ENCODE measurements around the gene NNAT. TPM values are rescaled to one million over a fixed set of nuclear protein-coding genes. Genes with fewer than 3 reads are reported as not detected.

Gene NNAT
- total RNA-seq, 1 donor from 2014 or later: 0.54 TPM

GRCh38 chr20:37492945-37493344 lies 28.1 kb upstream of the NNAT start:
- H3K4me1 Mint-ChIP-seq (ENCODE audit: unreplicated experiment): peaks cover 5% of the 10 kb centered on the region
- TF ChIP-seq, protein P1, sequence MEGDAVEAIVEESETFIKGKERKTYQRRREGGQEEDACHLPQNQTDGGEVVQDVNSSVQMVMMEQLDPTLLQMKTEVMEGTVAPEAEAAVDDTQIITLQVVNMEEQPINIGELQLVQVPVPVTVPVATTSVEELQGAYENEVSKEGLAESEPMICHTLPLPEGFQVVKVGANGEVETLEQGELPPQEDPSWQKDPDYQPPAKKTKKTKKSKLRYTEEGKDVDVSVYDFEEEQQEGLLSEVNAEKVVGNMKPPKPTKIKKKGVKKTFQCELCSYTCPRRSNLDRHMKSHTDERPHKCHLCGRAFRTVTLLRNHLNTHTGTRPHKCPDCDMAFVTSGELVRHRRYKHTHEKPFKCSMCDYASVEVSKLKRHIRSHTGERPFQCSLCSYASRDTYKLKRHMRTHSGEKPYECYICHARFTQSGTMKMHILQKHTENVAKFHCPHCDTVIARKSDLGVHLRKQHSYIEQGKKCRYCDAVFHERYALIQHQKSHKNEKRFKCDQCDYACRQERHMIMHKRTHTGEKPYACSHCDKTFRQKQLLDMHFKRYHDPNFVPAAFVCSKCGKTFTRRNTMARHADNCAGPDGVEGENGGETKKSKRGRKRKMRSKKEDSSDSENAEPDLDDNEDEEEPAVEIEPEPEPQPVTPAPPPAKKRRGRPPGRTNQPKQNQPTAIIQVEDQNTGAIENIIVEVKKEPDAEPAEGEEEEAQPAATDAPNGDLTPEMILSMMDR (IDR thresholded peaks at IDR 0.05; ENCODE audit: unreplicated experiment): no peak
- no peak overlapping the region for H3K27ac Mint-ChIP-seq (ENCODE audit: unreplicated experiment)
- no peak overlapping the region for H3K4me3 Mint-ChIP-seq (ENCODE audit: unreplicated experiment)
- peaks cover 4% of the 10 kb centered on the region for H3K27me3 Mint-ChIP-seq (ENCODE audit: unreplicated experiment)
- peaks cover 22% of the 10 kb centered on the region for H3K36me3 Mint-ChIP-seq (ENCODE audit: low read depth, unreplicated experiment)
- DNase-seq (ENCODE audit: low spot score): no peak
- H3K9me3 Mint-ChIP-seq (ENCODE audit: unreplicated experiment): no peaks in the 10 kb centered on the region

- H3K27ac Mint-ChIP-seq (ENCODE audit: unreplicated experiment): no peak overlapping the region
Measured at GRCh38 chr20:37494301-37494700, 26.7 kb upstream of the NNAT start.

GRCh38 chr20:37494796-37495195 lies 26.3 kb upstream of the NNAT start:
- Mint-ChIP-seq H3K27me3 (ENCODE audit: unreplicated experiment) (peaks cover 9% of the 10 kb centered on the region), H3K4me1 (ENCODE audit: unreplicated experiment) (peaks cover 5% of the 10 kb centered on the region), H3K27ac (ENCODE audit: unreplicated experiment) (no peak overlapping the region), H3K4me3 (ENCODE audit: unreplicated experiment) (no peak overlapping the region), H3K36me3 (ENCODE audit: low read depth, unreplicated experiment) (peaks cover 22% of the 10 kb centered on the region), H3K9me3 (ENCODE audit: unreplicated experiment) (no peaks in the 10 kb centered on the region)
- DNase-seq (ENCODE audit: low spot score): no peak
- TF ChIP-seq, protein P1 (IDR thresholded peaks at IDR 0.05; ENCODE audit: unreplicated experiment): no peak

More at GRCh38 chr20:37494301-37494700, 26.7 kb upstream of the NNAT start:
- TF ChIP-seq, protein P1 (IDR thresholded peaks at IDR 0.05; ENCODE audit: unreplicated experiment): no peak
- DNase-seq (ENCODE audit: low spot score): no peak
- no peak overlapping the region for H3K4me3 Mint-ChIP-seq (ENCODE audit: unreplicated experiment)
- no peaks in the 10 kb centered on the region for H3K9me3 Mint-ChIP-seq (ENCODE audit: unreplicated experiment)
- H3K27me3 Mint-ChIP-seq (ENCODE audit: unreplicated experiment): peaks cover 9% of the 10 kb centered on the region
- H3K36me3 Mint-ChIP-seq (ENCODE audit: low read depth, unreplicated experiment): peaks cover 22% of the 10 kb centered on the region
- peaks cover 5% of the 10 kb centered on the region for H3K4me1 Mint-ChIP-seq (ENCODE audit: unreplicated experiment)

DNA sequence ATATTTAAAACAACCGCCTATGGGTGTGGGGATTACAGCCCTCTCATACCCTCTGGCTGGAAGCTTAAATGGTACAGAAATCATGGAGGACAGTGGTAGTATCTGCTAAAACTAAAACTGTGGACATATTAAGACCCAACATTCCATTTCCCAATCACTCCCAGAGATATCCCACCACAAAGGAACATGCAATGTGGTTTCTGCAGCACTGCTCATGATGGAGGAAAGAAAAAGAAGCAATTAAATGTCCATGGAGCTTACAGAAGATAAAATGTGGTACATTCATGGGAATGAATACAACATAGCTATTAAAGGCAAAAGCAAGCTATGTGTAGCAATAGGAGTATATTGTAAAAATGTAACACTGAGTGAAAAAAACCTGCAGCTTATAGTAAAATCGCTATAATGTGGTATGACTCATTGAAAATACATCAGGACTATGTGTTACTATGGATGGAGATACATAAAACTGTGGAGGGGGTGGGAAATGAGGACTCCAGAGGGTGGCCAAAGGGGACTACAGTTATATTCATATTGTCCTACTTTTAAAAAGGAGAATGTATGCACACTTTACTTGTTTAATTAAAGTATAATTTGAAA lies 22.9 kb upstream of the NNAT start:
- no peak for DNase-seq (ENCODE audit: low spot score)
- TF ChIP-seq, protein P1 (IDR thresholded peaks at IDR 0.05; ENCODE audit: unreplicated experiment): no peak
- no peak overlapping the region for H3K4me3 Mint-ChIP-seq (ENCODE audit: unreplicated experiment)
- peaks cover 4% of the 10 kb centered on the region for H3K27me3 Mint-ChIP-seq (ENCODE audit: unreplicated experiment)
- H3K27ac Mint-ChIP-seq (ENCODE audit: unreplicated experiment): no peak overlapping the region
- H3K36me3 Mint-ChIP-seq (ENCODE audit: low read depth, unreplicated experiment): peaks cover 4% of the 10 kb centered on the region
- H3K9me3 Mint-ChIP-seq (ENCODE audit: unreplicated experiment): no peaks in the 10 kb centered on the region
- no peaks in the 10 kb centered on the region for H3K4me1 Mint-ChIP-seq (ENCODE audit: unreplicated experiment)

DNA sequence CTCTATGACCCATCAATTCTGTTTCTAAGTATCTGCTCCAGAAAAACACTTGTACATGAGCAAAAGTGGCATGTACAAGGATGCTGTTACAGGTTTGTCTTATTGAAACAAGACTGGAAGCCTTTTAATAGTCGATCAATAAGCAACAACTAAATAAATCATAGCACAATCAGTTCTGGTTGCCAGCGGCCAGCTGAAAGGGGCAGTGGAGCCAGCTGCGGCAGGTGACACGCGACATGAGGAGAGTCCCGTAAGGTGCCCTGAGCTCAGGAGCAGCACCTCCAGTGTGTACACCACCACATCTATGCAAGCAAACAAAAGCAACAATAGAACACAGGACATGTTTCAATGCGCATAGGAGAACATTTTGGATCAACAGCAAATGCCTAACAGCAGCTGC lies 20.7 kb upstream of the NNAT start:
- Mint-ChIP-seq H3K27ac (ENCODE audit: unreplicated experiment) (no peak overlapping the region), H3K4me1 (ENCODE audit: unreplicated experiment) (no peaks in the 10 kb centered on the region), H3K36me3 (ENCODE audit: low read depth, unreplicated experiment) (peaks cover 4% of the 10 kb centered on the region), H3K4me3 (ENCODE audit: unreplicated experiment) (no peak overlapping the region), H3K27me3 (ENCODE audit: unreplicated experiment) (peaks cover 4% of the 10 kb centered on the region), H3K9me3 (ENCODE audit: unreplicated experiment) (no peaks in the 10 kb centered on the region)
- TF ChIP-seq, protein P1 (IDR thresholded peaks at IDR 0.05; ENCODE audit: unreplicated experiment): no peak
- DNase-seq (ENCODE audit: low spot score): no peak

Measured in endothelial cell (in vitro differentiated cells).